GM12872 (cell line): ENCODE measurements around the gene NAA15.
A peak's percentile ranks its signal among the peaks of the same experiment; 100 is the strongest.

Experiments
- CTCF ChIP-seq: IDR thresholded peaks from 3 replicates; pipeline ENCODE4 v1.5.1; 2011; ENCODE audit warnings: low read depth, mild to moderate bottlenecking, low read length, moderate library complexity; ENCODE audit not compliant: insufficient read depth

The NAA15 gene

DNA sequence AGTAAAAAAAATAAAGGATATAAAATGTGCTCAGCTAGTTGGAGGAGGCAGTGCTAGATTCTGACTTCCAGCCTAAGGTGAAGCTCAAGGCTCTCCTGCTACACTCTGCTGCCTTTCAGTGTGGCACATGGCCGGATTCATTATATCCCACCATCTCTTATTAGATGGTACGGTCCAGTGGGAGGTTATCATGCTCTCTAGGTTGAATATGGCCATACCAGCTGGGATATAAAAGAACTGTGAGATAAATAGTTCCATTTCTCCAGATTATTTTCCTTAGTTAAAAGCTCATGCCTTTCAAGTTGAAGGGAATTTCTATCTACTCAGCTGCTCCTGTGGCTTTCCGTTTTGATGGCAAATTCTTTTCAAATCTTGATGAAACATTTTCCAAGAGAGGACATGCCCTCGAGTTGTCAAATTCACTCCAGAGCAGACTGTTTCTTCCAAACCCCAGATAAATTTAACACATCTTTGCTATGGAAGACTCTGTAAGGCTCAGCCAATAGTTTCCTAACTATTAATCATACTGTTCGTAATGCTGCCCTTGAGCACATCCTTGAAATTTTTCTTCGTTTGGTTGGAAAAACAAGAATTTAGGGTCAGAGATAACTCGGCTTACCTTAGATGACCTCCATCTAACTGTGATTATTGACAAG, 19.1 kb upstream of the NAA15 start:
- no peak for TF ChIP-seq CTCF

DNA sequence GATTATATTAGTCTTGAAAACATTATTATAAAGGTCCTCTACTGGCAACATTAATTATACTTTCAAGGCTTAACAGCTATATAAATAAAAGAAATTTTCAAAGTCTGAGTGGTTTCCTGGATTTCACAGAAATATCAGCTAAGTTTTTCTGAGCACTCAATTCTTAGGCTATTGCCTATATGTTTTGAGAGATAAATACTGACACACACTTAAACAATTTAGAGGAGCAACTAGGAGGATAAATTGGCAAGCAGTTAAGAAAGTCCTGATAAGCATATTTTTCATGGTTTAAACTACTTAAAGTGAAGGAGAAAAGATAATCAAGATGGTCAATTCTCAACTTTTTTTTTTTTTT, 18.6 kb upstream of the NAA15 start:
- no peak for TF ChIP-seq CTCF

GRCh38 chr4:139286186-139286698, 15.1 kb upstream of the NAA15 start:
- no peak for TF ChIP-seq CTCF

DNA sequence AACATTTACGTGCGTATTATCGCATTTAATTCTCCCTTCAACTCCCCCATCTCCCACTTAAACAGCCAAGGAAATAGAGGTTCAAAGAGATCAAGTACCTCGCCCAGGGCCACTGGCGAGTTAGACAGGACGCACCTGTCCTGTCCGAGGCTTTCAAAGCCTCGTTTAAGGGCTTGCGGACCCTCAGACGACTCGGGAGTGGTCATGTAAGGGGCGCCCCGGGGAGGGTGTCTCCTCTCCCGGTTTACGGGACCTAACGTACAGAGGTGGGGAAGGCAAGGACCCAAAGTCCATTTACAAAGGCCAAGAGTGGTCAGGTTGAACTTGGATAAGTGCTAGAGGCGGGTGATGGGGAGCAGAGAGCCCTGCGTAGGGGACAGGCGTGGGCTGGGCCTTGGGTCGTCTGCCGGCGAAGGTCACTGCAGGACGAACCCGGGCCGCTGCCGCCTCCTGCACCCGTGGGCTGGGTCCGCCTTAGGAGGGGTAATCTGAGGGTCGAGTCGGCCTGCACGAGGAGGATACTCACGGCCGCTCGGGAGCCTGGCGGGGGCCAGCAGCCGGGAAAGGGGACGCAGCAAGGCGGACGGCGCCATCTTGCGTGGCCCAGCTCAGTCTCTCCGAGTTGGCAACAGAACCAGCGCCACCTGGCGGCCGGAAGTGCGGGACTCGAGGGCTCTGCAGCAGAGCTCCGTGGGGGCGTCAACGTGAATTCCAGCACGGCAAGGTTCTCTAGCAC, 5.9 kb upstream of the NAA15 start:
- TF ChIP-seq CTCF: peak; percentile 96

- TF ChIP-seq CTCF: no peak
Measured at GRCh38 chr4:139295942-139296299, 5.4 kb upstream of the NAA15 start.

- no peak for TF ChIP-seq CTCF
Measured at GRCh38 chr4:139297001-139297410, 4.3 kb upstream of the NAA15 start.

DNA sequence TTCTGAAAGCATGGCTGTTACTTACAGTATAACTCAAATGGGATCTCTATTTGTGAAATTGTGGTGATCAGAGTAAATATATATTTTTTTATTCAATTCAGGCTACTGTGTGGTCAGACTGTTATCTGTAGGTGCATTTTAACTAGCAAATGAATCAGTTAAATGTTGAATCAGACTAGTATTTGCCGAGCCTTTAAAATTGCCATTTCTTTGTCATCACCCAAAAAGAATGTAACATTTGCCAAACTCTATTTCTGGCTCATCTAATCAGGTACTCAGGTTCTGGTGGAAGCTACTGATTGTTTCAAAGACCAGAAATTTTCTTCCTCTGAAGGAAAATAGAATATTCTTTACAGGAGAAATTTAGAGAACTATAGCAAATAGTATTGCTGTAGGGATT, 1.8 kb upstream of the NAA15 start:
- no peak for TF ChIP-seq CTCF
